ENCODE measurements around the gene MDM2.
A peak's percentile ranks its signal among the peaks of the same experiment; 100 is the strongest.

Gene MDM2

GRCh38 chr12:68894276-68894855 is 86.4 kb downstream of the MDM2 start:
- Histone ChIP-seq H3K27ac (ENCODE audit: low read depth, low read length) (peak overlapping the region; percentile 39; the same call in 1 of the 2 replicates), H3F3A (ENCODE audit: control insufficient read depth, insufficient read depth) (peaks cover 23% of the 10 kb centered on the region), H3K9me2 (replicated peaks; ENCODE audit: control insufficient read depth, low read length) (no peaks in the 10 kb centered on the region), H4K20me1 (ENCODE audit: control insufficient read depth, insufficient read depth, low read depth, low read length) (no peaks in the 10 kb centered on the region), H3K9me3 (ENCODE audit: control insufficient read depth, insufficient read depth, low read length) (no peaks in the 10 kb centered on the region), H3K79me2 (ENCODE audit: control insufficient read depth, low read length) (peaks cover 46% of the 10 kb centered on the region), H3K4me2 (ENCODE audit: low read length) (no peak overlapping the region), H3K4me3 (ENCODE audit: low read length) (no peak overlapping the region), H3K36me3 (ENCODE audit: control insufficient read depth, low read length) (peaks cover 29% of the 10 kb centered on the region), H3K27me3 (ENCODE audit: control insufficient read depth, low read length) (no peaks in the 10 kb centered on the region), H3K4me1 (ENCODE audit: control insufficient read depth, low read length) (peaks cover 100% of the 10 kb centered on the region)
- no peak for TF ChIP-seq CTCF (IDR thresholded peaks at IDR 0.05; ENCODE audit: low read depth, low read length, poor library complexity, severe bottlenecking)
- TF ChIP-seq EZH2phosphoT487 (IDR thresholded peaks at IDR 0.05; ENCODE audit: borderline replicate concordance, low read length), result no peak

- Histone ChIP-seq H3K9me3 (ENCODE audit: control insufficient read depth, insufficient read depth, low read length) (no peaks in the 10 kb centered on the region), H3K4me2 (ENCODE audit: low read length) (peak overlapping the region; percentile 54), H3K36me3 (ENCODE audit: control insufficient read depth, low read length) (peaks cover 22% of the 10 kb centered on the region), H3F3A (ENCODE audit: control insufficient read depth, insufficient read depth) (peaks cover 10% of the 10 kb centered on the region), H3K4me1 (ENCODE audit: control insufficient read depth, low read length) (peaks cover 100% of the 10 kb centered on the region), H4K20me1 (ENCODE audit: control insufficient read depth, insufficient read depth, low read depth, low read length) (no peaks in the 10 kb centered on the region), H3K4me3 (ENCODE audit: low read length) (peak overlapping the region; percentile 40), H3K27ac (ENCODE audit: low read depth, low read length) (peak overlapping the region; percentile 86), H3K9me2 (replicated peaks; ENCODE audit: control insufficient read depth, low read length) (no peaks in the 10 kb centered on the region), H3K27me3 (ENCODE audit: control insufficient read depth, low read length) (no peaks in the 10 kb centered on the region), H3K79me2 (ENCODE audit: control insufficient read depth, low read length) (peaks cover 59% of the 10 kb centered on the region)
- TF ChIP-seq CTCF (IDR thresholded peaks at IDR 0.05; ENCODE audit: low read depth, low read length, poor library complexity, severe bottlenecking) (no peak), EZH2phosphoT487 (IDR thresholded peaks at IDR 0.05; ENCODE audit: borderline replicate concordance, low read length) (no peak)
Measured at GRCh38 chr12:68896881-68897540, 89.0 kb downstream of the MDM2 start.

- Histone ChIP-seq H3F3A (ENCODE audit: control insufficient read depth, insufficient read depth) (peaks cover 21% of the 10 kb centered on the region), H3K4me2 (ENCODE audit: low read length) (peak overlapping the region; percentile 54), H3K4me1 (ENCODE audit: control insufficient read depth, low read length) (peaks cover 100% of the 10 kb centered on the region), H4K20me1 (ENCODE audit: control insufficient read depth, insufficient read depth, low read depth, low read length) (no peaks in the 10 kb centered on the region), H3K27ac (ENCODE audit: low read depth, low read length) (peak overlapping the region; percentile 86), H3K9me2 (replicated peaks; ENCODE audit: control insufficient read depth, low read length) (no peaks in the 10 kb centered on the region), H3K4me3 (ENCODE audit: low read length) (no peak overlapping the region), H3K79me2 (ENCODE audit: control insufficient read depth, low read length) (peaks cover 76% of the 10 kb centered on the region), H3K36me3 (ENCODE audit: control insufficient read depth, low read length) (peaks cover 29% of the 10 kb centered on the region), H3K27me3 (ENCODE audit: control insufficient read depth, low read length) (no peaks in the 10 kb centered on the region), H3K9me3 (ENCODE audit: control insufficient read depth, insufficient read depth, low read length) (no peaks in the 10 kb centered on the region)
- no peak for TF ChIP-seq CTCF (IDR thresholded peaks at IDR 0.05; ENCODE audit: low read depth, low read length, poor library complexity, severe bottlenecking)
- no peak for TF ChIP-seq EZH2phosphoT487 (IDR thresholded peaks at IDR 0.05; ENCODE audit: borderline replicate concordance, low read length)
Measured at GRCh38 chr12:68899251-68899771, 91.3 kb downstream of the MDM2 start.
